ENCODE measurements around the gene SERTAD1.

Gene SERTAD1

DNA sequence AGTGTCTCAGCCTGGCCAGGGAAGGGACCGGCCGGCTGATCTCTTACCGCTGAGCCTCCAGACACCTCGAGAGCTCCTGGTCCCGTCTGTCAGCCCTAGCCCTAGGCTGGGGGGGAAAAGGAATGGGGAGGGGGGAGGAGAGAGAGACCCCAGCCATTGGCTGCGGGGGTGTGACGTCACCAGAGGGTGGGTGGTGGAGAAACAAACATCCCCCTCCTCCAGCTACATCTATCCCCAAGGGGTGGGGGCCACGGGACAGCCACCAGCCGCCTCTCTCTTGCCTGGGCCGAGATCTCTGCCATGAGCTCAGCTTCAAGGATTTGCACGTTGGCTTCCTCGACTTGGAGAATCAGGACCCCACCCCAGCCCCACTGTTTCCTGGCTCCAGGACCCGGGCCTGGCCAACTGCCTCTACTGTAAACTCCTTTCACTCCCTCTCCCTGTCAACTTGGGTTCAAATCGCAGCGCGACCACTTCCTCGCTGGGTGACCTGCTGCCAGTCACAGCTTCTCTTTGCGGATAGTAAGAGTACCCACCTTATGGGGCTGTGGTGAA is 12.4 kb downstream of the SERTAD1 start, which contains the start of gene PRX:
Gene PRX (minus strand): TSS at position 88 of the 555 bp plus-strand sequence. CDS start 5,446 bp downstream, outside the sequence.
- Histone ChIP-seq H3K9ac (ENCODE audit: low read length) (no peak within 1 kb of the TSS), H3F3A (ENCODE audit: insufficient read depth, low read length) (no peaks in the 10 kb centered on the region), H3K9me2 (replicated peaks; ENCODE audit: insufficient read depth, low read length) (no peaks in the 10 kb centered on the region), H3K9me3 (replicated peaks; ENCODE audit: insufficient read depth, low read length) (no peaks in the 10 kb centered on the region), H3K27me3 (replicated peaks; ENCODE audit: insufficient read depth, low read length) (no peaks in the 10 kb centered on the region), H4K20me1 (ENCODE audit: insufficient read depth, low read length) (no peaks in the 10 kb centered on the region), H3K4me2 (ENCODE audit: low read depth, low read length) (no peak within 1 kb of the TSS), H3K36me3 (replicated peaks; ENCODE audit: insufficient read depth, low read length) (no peaks in the 10 kb centered on the region), H3K4me3 (ENCODE audit: low read length) (no peak within 1 kb of the TSS), H3K79me2 (ENCODE audit: low read length) (no peaks in the 10 kb centered on the region), H3K4me1 (ENCODE audit: low read length) (peaks cover 11% of the 10 kb centered on the region), H3K27ac (ENCODE audit: low read length) (no peak within 1 kb of the TSS), H2AFZ (ENCODE audit: low read length) (no peak within 1 kb of the TSS)
- no peak for DNase-seq
- TF ChIP-seq EZH2 (optimal IDR thresholded peaks at IDR 0.05; ENCODE audit: low read depth, low read length) (no peak), EZH2phosphoT487 (IDR thresholded peaks at IDR 0.05; ENCODE audit: low read length) (no peak), CTCF (IDR thresholded peaks at IDR 0.05; ENCODE audit: low read length) (no peak)

DNA sequence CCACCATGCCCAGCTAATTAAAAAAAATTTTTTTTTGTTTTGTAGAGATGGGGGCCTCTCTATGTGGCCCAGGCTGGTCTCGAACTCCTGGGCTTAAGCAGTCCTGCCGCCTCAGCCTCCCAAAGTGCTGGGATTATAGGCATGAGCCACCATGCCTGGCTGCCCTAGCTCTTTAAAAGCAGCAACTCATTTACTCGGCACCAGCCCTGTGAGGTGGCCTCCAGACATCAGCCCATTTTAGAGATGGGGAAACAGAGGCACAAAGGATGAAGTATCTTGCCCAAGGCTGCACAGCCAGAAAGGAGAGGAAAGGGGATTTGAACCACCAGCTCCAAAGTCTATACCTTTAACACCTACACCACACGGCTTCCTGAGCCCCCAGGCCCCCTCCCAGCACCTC is 12.9 kb downstream of the SERTAD1 start:
- H3K27ac ChIP-seq (ENCODE audit: low read length): no peak overlapping the region
- peaks cover 11% of the 10 kb centered on the region for H3K4me1 ChIP-seq (ENCODE audit: low read length)
- no peaks in the 10 kb centered on the region for H3K27me3 ChIP-seq (replicated peaks; ENCODE audit: insufficient read depth, low read length)
- H2AFZ ChIP-seq (ENCODE audit: low read length): no peak overlapping the region
- TF ChIP-seq EZH2 (optimal IDR thresholded peaks at IDR 0.05; ENCODE audit: low read depth, low read length) (no peak), EZH2phosphoT487 (IDR thresholded peaks at IDR 0.05; ENCODE audit: low read length) (no peak), CTCF (IDR thresholded peaks at IDR 0.05; ENCODE audit: low read length) (no peak)
- H3K4me3 ChIP-seq (ENCODE audit: low read length): no peak overlapping the region
- no peaks in the 10 kb centered on the region for H4K20me1 ChIP-seq (ENCODE audit: insufficient read depth, low read length)
- H3K36me3 ChIP-seq (replicated peaks; ENCODE audit: insufficient read depth, low read length): no peaks in the 10 kb centered on the region
- H3K9ac ChIP-seq (ENCODE audit: low read length): no peak overlapping the region
- H3K79me2 ChIP-seq (ENCODE audit: low read length): no peaks in the 10 kb centered on the region
- no peak overlapping the region for H3K4me2 ChIP-seq (ENCODE audit: low read depth, low read length)
- no peaks in the 10 kb centered on the region for H3F3A ChIP-seq (ENCODE audit: insufficient read depth, low read length)
- no peaks in the 10 kb centered on the region for H3K9me3 ChIP-seq (replicated peaks; ENCODE audit: insufficient read depth, low read length)
- DNase-seq: no peak
- H3K9me2 ChIP-seq (replicated peaks; ENCODE audit: insufficient read depth, low read length): no peaks in the 10 kb centered on the region

- Histone ChIP-seq H3F3A (ENCODE audit: insufficient read depth, low read length) (no peaks in the 10 kb centered on the region), H3K9me3 (replicated peaks; ENCODE audit: insufficient read depth, low read length) (no peaks in the 10 kb centered on the region), H2AFZ (ENCODE audit: low read length) (no peak overlapping the region), H3K4me1 (ENCODE audit: low read length) (peaks cover 11% of the 10 kb centered on the region), H3K4me2 (ENCODE audit: low read depth, low read length) (no peak overlapping the region), H3K9ac (ENCODE audit: low read length) (no peak overlapping the region), H3K27ac (ENCODE audit: low read length) (no peak overlapping the region), H3K36me3 (replicated peaks; ENCODE audit: insufficient read depth, low read length) (no peaks in the 10 kb centered on the region), H3K27me3 (replicated peaks; ENCODE audit: insufficient read depth, low read length) (no peaks in the 10 kb centered on the region), H3K4me3 (ENCODE audit: low read length) (no peak overlapping the region), H4K20me1 (ENCODE audit: insufficient read depth, low read length) (no peaks in the 10 kb centered on the region), H3K79me2 (ENCODE audit: low read length) (no peaks in the 10 kb centered on the region), H3K9me2 (replicated peaks; ENCODE audit: insufficient read depth, low read length) (no peaks in the 10 kb centered on the region)
- no peak for TF ChIP-seq EZH2 (optimal IDR thresholded peaks at IDR 0.05; ENCODE audit: low read depth, low read length)
- no peak for TF ChIP-seq EZH2phosphoT487 (IDR thresholded peaks at IDR 0.05; ENCODE audit: low read length)
- no peak for TF ChIP-seq CTCF (IDR thresholded peaks at IDR 0.05; ENCODE audit: low read length)
- no peak for DNase-seq
Measured at GRCh38 chr19:40411958-40412499, 13.8 kb downstream of the SERTAD1 start.

All from MM.1S (cell line).